Central memory CD4-positive, alpha-beta T cell (primary cell): ENCODE results near the gene CLHC1.
"Not testable (repeated sequence)": the region's sequence is repeated elsewhere in the genome, so short reads cannot be mapped to it uniquely, and the experiment has no call there.

Source experiments
- DNase-seq: peaks from one replicate; pipeline ENCODE4 v3.0.0; 2022

CLHC1 gene

GRCh38 chr2:55133467-55134315 lies 98.4 kb downstream of the CLHC1 start:
- peak; percentile 78 for DNase-seq

DNA sequence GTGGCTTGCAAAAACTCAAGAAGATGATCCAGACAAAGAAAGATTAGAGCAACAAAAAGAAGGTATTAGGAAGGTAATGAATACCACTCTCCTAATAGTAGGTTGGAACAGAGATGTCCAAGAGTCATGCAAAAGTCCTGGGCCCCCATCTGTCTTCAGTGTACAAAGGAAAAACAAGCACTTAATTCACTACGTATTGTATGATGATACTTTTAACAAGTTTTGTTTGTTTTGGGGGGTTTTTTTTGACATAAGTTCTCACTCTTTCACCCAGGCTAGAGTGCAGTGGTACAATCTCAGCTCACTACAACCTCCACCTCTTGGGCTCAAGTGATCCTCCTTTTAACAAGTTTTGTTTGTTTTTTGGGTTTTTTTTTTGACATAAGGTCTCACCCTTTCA lies 101.2 kb downstream of the CLHC1 start:
- DNase-seq: no peak

DNA sequence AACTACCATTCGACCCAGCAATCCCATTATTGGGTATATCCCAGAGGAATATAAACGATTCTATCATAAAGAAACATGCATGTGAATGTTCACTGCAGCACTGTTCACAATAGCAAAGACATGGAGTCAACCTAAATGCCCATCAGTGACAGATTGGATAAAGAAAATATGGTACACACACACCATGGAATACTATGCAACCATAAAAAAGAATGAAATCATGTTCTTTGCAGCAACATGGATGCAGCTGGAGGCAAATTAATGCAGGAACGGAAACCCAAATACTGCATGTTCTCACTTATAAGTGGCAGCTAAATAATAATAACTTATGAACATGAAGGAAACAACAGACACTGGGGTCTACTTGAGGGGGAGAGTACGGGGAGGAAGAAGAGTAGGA lies 105.5 kb downstream of the CLHC1 start:
- not testable (repeated sequence) for DNase-seq
